Epithelial cell of prostate (primary cell): ENCODE measurements around the gene TMEM151A.
"Not testable (repeated sequence)": the region's sequence is repeated elsewhere in the genome, so short reads cannot be mapped to it uniquely, and the experiment has no call there.

ENCODE experiments used
- DNase-seq: peaks from one replicate; pipeline ENCODE4 v3.0.0-alpha.2; 2011; ENCODE audit warnings: low read depth, low spot score
- H3K27ac ChIP-seq: fragments of 450-650 bp; 2 replicates; pipeline ENCODE4 v1.5.1; 2017; ENCODE audit warnings: mild to moderate bottlenecking

TMEM151A gene

DNA sequence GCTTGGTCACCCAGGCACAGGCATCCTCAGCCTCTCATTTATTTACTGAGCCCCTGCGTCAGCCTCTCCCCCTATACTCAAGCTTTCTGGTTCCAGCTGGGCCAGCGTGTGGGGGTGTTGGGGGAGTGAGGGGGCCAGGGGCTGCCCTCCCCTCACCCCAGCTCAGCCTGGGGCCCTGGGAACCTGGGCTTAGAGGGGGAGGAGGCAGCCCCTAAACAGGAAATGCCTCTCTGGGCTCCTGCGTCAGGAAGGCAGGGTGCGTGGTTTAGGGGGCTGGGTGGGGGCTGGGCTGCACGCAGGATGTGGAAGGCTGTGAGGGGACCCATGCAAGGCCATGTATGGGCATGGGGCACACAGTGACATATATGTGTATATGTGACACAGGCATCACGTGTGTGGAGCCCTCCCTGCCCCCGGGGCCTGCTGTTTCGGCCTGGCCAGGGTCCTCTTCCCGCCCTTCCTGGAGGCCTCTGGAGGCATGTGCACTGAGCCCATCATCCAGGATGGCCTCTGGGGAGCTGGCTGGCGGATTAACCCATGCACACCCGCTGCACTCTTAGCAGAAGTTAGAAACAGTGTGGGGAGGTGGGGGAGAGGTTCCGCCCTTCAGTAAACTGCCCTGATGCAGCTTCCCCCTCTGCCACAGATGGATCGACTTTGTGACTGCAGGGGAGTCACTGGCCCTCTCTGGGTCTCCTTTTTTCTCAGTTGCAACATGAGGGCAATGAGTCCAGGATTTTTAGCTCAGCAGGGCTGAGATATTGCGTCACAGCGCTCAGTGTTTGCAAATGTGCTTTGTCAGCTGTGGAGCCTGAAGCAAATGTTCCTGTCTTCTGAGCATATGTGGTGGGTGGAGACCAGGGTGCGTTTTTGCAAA, 26.3 kb downstream of the TMEM151A start:
- no peak overlapping the region for H3K27ac ChIP-seq
- DNase-seq = no peak

DNA sequence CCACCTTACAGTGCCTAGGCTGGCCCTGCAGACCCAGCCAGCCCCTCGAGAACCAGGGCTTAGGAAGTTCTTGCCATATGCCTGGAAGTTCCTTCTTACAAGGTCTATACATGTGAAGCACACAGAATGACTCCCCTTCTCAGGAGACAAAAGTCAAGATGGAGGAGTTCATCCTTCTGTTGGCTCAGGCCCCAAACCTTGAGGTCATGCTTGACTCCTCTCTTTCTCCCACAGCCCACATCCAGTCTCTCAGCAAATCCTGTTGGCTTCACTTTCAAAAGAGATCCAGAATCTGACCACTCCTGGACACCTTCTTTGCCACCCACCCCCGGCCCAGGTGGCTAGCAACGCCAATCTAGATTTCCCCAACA, 26.9 kb downstream of the TMEM151A start:
- DNase-seq = no peak
- no peak overlapping the region for H3K27ac ChIP-seq

DNA sequence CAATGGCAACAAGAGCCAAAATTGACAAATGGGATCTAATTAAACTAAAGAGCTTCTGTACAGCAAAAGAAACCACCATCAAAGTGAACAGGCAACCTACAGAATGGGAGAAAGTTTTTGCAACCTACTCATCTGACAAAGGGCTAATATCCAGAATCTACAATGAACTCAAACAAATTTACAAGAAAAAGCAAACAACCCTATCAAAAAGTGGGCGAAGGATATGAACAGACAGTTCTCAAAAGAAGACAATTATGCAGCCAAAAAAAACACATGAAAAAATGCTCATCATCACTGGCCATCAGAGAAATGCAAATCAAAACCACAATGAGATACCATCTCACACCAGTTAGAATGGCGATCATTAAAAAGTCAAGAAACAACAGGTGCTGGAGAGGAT, 28.6 kb downstream of the TMEM151A start:
- DNase-seq, H3K27ac ChIP-seq: not testable (repeated sequence)

DNA sequence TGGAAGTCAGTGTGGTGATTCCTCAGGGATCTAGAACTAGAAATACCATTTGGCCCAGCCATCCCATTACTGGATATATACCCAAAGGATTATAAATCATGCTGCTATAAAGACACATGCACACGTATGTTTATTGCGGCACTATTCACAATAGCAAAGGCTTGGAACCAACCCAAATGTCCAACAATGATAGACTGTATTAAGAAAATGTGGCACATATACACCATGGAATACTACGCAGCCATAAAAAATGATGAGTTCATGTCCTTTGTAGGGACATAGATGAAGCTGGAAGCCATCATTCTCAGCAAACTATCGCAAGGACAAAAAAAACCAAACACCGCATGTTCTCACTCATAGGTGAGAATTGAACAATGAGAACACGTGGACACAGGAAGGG, 29.1 kb downstream of the TMEM151A start:
- H3K27ac ChIP-seq, DNase-seq: not testable (repeated sequence)

DNA sequence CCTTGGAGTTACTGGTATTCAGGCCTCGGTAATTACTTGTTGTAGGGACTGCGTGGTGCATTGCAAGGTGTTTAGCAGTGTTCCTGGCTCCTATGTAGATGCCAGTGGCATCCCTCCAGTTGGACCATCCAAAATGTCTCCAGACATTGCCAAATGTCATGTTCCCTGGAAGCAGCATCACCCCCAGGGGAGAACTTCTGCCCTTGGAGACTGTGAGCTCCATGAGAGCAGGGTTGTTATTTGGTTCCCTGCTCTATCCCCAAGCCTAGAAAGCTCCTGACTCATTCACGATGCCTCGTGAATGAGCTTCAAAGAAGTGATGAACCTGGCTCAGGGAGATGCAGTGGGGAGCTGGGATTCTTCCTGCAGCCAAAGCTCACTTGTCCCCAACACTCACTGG, 29.9 kb downstream of the TMEM151A start:
- H3K27ac ChIP-seq = no peak overlapping the region
- DNase-seq = no peak

DNA sequence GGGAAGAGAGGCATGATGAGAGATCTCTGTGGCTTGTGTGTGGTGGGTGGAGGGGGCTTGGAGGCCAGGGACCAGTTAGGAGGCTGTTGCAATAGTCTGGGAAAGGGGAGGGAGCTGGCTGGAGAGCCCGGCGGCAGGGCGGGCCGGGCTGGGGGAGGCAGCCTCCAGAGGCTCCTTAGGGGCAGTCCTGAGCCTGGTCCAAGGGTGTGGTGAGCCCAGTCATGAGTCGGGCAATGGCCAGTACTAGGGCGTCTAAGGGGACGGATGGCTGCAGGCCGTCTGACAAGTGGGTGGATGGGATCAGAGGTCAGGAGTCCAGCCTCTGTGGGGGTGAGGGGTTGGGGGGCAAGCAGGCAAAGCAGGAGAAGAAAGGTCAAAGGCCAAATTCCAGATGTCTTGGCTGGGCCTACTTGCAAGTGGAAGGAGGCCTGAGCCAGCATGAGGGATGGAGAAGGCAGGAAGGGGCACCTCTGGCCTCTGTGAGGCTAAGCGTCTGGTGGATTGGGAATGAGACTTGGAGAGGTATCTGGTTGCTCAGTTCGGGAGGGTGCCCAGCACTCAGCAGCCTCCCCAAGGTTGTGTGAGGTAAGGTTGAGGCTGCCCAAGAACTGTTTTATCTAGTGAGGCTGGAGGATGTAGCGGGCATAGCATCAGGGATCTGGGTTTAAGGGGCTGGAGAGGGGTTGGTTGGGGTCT, 31.2 kb downstream of the TMEM151A start:
- H3K27ac ChIP-seq = no peak overlapping the region
- DNase-seq = no peak

DNA sequence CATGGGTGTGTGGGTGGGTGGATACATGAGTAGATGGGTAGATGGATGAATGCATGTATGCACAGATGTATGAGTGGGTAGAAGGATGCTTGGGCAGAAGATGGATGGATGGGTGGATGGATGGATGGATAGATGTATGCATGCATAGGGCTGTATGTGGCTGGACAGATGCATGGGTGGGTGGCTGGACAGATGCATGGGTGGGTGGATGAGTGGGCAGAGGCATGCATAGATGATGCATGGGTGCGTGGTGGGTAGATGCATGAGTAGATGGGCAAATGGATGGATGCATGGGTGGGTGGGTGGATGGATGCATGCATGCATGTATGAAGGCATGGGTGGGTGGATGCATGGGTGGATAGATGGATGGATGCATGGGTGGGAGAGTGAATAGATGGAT, 32.0 kb downstream of the TMEM151A start:
- DNase-seq = no peak
- H3K27ac ChIP-seq = no peak overlapping the region

DNA sequence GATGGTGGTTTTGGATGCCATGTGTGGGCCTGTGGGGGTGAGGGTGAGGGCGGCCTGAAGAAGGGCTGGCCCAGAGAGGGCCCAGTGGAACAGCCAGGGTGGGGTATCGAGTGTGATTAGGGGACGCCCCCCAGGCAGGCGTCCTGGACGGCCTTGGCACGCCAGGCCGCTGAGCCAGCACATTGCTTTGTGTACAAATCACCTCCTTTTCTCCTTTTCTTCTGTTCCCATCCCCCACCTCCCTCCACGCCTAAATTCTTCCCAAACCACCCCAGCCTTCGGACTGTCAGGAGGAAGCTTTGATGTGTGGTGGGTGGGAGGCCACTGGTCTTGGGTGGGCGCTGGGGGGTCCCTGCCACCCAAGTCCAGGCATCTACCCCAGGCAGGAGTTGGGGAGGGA, 33.0 kb downstream of the TMEM151A start:
- no peak overlapping the region for H3K27ac ChIP-seq
- DNase-seq = no peak

DNA sequence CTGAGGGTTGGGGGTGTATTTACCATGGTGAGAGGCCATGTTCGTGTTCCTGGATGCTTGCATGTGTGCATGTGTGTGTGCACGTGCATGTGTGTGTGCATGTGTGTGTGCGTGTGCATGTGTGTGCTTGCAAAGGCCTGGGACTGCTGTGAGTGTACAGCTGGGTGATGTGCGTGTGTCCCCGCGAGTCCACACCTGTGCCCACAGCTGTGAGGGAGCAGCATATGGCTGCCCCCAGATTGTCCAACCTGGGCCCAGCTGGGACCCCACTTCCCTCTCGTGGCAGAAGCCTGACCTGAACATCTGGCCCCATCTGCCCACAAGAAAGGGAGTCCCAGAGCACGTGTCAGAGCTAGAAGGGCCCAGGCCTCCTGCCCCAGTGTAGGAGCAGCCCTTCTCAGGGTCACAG, 33.6 kb downstream of the TMEM151A start:
- H3K27ac ChIP-seq = no peak overlapping the region
- DNase-seq = no peak

DNA sequence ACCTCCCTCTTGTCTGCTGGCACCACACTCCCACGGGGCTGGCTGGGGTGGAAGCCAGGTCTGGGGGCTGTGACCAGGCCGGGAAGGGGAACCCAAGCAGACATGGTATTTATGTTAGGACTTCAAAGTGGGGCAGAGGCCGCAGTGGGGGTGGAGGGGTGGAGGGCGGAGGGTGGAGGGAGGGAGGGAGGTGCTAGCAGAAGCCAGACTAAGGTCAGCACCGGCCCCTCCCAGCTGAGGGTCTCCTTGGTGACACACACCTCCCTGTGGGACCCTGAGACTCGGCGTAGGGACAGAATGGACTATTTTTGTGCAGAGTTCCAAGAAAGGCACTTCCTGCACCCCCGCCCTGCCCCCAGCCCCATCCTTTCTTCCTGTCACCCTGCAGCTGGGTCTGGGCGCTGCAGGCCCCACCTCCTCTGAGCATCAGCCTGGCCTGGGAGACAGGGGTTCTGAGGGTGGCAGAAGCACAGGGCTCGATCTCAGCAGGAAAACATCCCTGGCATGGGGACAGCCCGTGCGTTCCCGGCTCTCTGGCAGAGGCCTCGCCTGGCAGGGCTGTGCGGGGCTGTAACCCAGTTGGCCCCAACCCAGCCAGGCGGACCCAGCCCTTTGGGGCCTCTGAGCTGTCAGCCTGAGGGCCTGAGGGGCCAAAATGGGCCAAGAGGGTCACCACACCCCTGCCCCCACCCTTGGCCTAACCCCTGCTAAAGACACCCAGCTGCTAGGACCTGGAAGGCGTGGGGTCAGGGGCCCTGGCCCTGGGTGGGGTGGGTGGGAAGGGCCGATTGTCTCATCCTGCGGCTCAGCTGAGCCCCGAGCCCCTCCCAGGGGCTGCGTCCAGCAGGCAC, 34.8 kb downstream of the TMEM151A start:
- DNase-seq = no peak
- peak overlapping the region; percentile 71 for H3K27ac ChIP-seq

DNA sequence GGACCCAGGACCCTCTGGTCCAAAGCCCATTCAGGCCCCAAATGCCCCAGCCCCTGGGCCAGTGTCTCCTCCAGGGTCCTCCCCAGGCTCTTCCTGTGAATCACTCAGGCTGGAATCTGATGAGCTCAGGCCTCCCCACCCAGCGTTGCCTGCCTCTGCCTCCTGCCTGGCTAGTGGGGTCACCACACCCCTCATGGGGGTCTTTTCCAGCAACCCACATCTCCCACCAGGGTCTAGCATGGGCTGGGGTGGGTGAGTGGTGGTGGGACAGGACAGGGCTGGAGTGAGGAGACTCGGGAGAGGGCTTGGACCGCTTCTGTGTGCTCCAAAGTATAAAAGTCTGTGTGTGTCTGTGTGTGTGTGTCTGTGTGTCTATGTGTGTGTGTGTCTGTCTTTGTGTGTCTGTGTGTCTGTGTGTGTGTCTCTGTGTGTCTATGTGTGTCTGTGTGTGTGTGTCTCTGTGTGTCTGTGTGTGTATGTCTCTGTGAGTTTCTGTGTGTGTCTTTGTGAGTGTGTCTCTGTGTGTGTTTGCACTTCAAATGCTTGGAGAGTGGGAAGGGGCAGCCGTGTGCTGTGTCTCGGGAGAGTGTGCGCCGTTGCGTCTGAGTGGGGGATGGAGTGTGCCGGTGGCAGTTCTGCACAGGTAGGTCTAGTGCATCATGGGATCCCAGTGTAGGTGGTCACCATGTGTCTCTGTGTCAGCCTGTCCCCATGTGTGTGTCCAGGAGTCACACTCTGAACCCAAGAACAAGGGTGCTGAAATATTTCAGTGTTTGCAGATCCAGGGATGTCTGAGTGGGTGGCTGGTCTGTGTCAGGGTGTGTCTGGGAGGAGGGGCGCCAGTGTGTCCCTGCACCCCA, 35.7 kb downstream of the TMEM151A start:
- DNase-seq = no peak
- H3K27ac ChIP-seq = peak overlapping the region; percentile 71

DNA sequence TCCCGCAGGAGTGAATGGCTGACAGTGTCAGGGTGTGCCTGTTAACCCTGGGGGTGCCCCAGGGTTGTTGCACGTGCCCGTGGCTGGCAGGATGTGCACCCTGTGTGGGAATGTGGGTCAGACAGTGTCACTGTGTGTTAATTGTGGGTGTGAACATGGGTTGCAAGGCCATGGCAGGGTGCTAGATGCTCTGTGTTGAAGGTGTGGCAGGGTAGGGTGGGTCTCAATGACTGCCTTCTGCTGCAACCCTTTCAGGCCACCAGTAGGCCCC, 36.3 kb downstream of the TMEM151A start:
- no peak for DNase-seq
- H3K27ac ChIP-seq = peak overlapping the region; percentile 71

DNA sequence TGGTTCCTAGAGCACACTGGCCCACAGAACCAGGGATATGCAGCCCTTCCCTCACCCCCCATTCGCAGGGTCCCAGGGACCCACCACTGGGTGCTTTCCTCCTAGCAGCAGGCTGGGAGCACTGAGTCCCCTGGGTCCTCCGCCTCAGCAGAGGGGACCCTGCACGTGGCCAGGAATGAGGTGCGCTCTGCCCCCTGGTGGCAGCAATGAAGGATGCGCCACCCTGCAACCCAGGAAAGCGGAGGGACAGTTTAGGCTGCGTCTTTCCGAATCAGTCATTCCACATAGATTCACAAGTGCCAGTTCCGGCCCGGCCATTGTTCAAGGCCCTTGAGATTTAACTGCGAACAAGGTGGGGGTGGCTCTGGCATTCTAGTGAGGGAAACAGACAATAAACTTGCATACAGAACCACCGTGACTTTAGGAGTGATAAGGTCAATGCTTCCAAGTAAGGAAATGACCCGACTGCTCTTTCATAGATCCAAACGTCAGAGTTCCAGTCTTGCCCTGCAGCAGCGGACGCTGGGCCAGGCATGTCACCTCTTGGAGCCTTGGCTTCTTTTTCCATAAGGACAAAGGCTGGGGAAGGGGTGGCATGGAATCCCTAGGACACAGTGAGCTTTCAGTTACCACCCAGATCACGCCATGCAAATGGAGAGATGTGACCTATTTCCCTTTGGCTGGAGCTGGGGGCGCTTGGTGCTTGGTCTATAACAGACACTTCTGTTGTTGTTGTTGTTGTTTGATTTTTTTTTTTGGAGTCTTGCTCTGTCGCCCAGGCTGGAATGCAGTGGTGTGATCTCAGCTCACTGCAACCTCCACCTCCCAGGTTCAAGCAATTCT, 36.8 kb downstream of the TMEM151A start:
- H3K27ac ChIP-seq = peak overlapping the region; percentile 71

DNA sequence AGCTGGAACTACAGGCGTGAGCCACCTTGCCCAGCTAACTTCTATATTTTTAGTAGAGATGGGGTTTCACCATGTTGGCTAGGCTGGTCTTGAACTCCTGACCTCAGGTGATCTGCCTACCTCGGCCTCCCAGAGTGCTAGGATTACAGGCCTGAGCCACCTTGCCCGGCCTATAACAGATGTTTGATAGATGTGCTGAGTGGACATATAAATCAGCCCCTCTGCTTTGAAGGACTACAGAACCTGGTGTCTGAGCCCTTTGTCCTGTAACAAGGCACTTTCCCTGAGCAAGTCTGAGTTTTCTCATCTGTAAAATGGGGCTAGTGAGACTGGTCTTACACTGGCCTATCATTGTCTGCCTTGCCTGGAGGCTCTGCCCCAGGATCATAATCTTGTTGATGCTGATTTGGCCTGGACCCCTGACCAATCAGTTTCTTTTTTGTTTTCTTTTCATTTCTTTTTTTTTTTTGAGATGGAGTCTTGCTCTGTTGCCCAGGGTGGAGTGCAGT, 37.5 kb downstream of the TMEM151A start:
- no peak for DNase-seq
- peak overlapping the region; percentile 71 for H3K27ac ChIP-seq

More for the DNA sequence above, 36.8 kb downstream of the TMEM151A start:
- no peak for DNase-seq

DNA sequence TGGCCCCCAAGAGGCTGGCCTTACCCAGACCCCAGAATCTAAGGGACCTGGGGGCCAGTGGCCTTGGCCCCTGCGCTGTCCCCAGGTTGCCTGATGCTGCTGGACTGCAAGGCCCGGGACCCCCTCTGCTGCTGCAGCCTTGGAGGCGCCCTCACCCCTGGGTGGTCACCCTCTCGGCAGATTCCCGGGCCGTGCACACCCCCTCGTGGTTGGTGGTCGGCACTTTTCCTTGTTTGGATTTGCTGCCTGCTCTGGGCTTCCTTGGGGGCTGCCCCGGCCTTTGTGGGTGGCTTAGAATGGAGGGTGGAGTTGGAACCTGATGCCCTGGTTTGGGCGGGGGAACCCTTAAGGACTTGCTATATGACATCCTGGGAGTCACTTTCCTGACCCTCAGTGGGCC, 39.2 kb downstream of the TMEM151A start:
- DNase-seq = no peak
- H3K27ac ChIP-seq = no peak overlapping the region

DNA sequence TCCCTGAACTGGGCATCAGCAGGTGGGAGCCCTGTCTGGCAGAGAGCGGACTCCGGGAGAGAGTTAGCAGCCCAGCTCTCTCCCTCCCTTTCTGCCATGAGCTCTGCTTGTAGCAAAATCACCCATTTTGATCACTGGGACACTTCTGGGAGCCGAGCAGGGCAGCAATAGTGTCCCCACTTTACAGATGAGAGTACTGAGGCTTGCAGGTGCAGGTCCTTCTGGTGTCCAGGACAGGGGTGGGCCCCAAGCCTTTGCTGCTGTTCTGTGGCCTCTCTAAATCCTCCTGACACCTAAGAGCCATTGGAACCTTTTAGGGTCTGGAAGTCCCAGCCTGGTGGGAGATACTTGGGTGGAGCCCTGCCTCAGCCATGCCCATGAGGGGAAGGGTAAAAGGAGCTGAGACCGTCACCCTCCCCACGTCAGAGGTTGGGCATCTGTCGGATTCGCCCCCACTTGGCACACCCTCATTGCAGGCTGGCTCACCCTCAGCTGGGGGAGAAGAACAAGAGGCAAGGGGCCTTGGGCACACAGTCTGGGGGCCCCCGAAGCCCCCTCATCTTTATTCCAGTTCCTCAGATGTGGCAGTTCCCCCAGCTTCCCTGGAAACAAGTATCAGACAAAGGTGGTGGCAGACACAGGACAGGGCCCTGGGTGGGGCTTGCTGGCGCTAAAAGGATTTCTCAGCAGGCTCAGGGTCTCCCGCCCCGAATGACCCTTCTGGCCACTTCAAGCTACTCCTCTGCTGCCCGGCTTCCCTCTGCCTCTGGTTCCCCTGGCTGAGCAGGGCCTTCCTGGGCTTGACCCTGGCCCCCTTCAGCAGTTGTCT, 40.1 kb downstream of the TMEM151A start:
- DNase-seq = no peak
- no peak overlapping the region for H3K27ac ChIP-seq

DNA sequence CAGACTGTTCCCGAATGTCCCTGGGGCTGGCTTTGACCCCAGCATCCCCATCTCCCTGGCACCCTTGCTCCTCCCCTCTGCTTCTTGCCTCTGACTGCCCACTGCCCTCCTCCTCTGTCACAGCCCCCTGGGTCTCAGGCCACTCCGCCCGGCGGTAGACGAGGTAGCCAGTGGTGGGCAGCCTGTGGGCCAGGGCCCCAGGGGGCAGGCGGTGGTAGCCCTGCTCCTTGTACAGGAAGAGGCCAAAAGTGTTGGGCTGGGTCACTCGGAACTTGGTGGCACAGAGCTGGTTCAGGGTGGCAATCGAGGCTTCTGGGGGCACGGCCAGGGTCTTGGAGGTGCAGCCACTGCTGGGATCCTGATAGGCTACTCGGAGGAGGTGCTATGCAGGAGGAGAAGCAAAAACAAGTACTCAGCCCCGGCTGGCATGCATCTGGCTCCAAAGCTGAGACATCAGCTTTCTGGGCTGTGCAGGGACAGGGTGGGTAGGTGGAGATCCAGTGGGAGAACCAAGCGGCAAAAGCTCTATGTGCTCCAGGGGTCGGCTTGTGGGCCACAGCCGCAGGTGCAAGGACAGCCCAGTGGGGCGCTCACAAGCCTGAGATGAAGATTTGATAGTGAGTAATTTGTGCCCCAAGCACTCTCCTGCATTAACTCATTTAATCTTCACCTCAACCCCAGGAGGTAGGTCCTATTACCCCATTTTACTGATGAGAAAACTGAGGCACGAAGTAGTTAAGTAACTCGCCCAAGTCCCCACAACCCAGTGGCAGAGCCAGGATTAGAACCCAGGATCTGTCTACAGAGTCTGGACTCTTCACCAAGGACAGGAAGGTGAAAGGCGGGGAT, 40.9 kb downstream of the TMEM151A start:
- no peak for DNase-seq
- H3K27ac ChIP-seq = no peak overlapping the region
